H9 (cell line): ENCODE measurements around the gene PHGDH. TPM values are rescaled to one million over a fixed set of nuclear protein-coding genes. Genes with fewer than 3 reads are reported as not detected.

ENCODE experiments used
- DNase-seq: peaks from one replicate; pipeline ENCODE4 v3.0.0-alpha.2; 2017
- H2AFZ ChIP-seq: one replicate; pipeline ENCODE4 v1.6.1; 2013; ENCODE audit warnings: mild to moderate bottlenecking, low read length, control low read depth, moderate library complexity
- H2AK5ac ChIP-seq: 2 replicates; pipeline ENCODE4 v1.6.1; 2013; ENCODE audit warnings: low read length, control low read depth, mixed read lengths; ENCODE audit not compliant: insufficient read length
- H2BK120ac ChIP-seq: one replicate; pipeline ENCODE4 v1.6.1; 2013; ENCODE audit warnings: low read depth, mild to moderate bottlenecking, low read length, control low read depth, inconsistent platforms; ENCODE audit not compliant: poor library complexity, severe bottlenecking
- H2BK12ac ChIP-seq: 2 replicates; pipeline ENCODE4 v1.6.1; 2013; ENCODE audit warnings: low read length, control low read depth, mixed read lengths, low read depth; ENCODE audit not compliant: insufficient read length
- H2BK15ac ChIP-seq: 2 replicates; pipeline ENCODE4 v1.6.1; 2013; ENCODE audit warnings: low read depth, low read length, control low read depth
- H2BK20ac ChIP-seq: one replicate; pipeline ENCODE4 v1.6.1; 2013; ENCODE audit warnings: low read depth, mild to moderate bottlenecking, low read length, control low read depth, inconsistent platforms; ENCODE audit not compliant: poor library complexity, severe bottlenecking
- H2BK5ac ChIP-seq: 2 replicates; pipeline ENCODE4 v1.6.1; 2013; ENCODE audit warnings: low read length, control low read depth, mixed read lengths; ENCODE audit not compliant: insufficient read length
- H3K14ac ChIP-seq: 2 replicates; pipeline ENCODE4 v1.6.1; 2013; ENCODE audit warnings: low read length, control low read depth; ENCODE audit not compliant: insufficient read depth
- H3K18ac ChIP-seq: 2 replicates; pipeline ENCODE4 v1.6.1; 2013; ENCODE audit warnings: low read depth, mild to moderate bottlenecking, mixed read lengths, low read length, control low read depth; ENCODE audit not compliant: insufficient read length
- H3K23ac ChIP-seq: 2 replicates; pipeline ENCODE4 v1.6.1; 2013; ENCODE audit warnings: low read length, control low read depth, mixed read lengths, low read depth; ENCODE audit not compliant: insufficient read length
- H3K23me2 ChIP-seq: 2 replicates; pipeline ENCODE4 v1.6.1; 2013; ENCODE audit warnings: low read depth, mild to moderate bottlenecking, mixed read lengths, low read length, control low read depth; ENCODE audit not compliant: insufficient read length, poor library complexity, severe bottlenecking
- H3K27ac ChIP-seq: 2 replicates; pipeline ENCODE4 v1.5.1; 2013; ENCODE audit warnings: low read length, control low read depth, mixed read lengths, low read depth; ENCODE audit not compliant: insufficient read length
- H3K27me3 ChIP-seq: 2 replicates; pipeline ENCODE4 v1.6.1; 2013; ENCODE audit warnings: low read length, control low read depth, inconsistent platforms; ENCODE audit not compliant: insufficient read depth
- H3K4ac ChIP-seq: 2 replicates; pipeline ENCODE4 v1.6.1; 2013; ENCODE audit warnings: low read depth, mild to moderate bottlenecking, control low read depth, inconsistent platforms, low read length, moderate library complexity
- H3K4me1 ChIP-seq: 2 replicates; pipeline ENCODE4 v1.6.1; 2013; ENCODE audit warnings: low read length, control low read depth, inconsistent platforms; ENCODE audit not compliant: insufficient read depth
- H3K4me2 ChIP-seq: 2 replicates; pipeline ENCODE4 v1.6.1; 2013; ENCODE audit warnings: low read length, control low read depth, mixed read lengths; ENCODE audit not compliant: insufficient read length, insufficient read depth
- H3K56ac ChIP-seq: 2 replicates; pipeline ENCODE4 v1.6.1; 2013; ENCODE audit warnings: low read depth, mild to moderate bottlenecking, mixed read lengths, low read length, control low read depth; ENCODE audit not compliant: insufficient read length
- H3K79me1 ChIP-seq: 2 replicates; pipeline ENCODE4 v1.6.1; 2013; ENCODE audit warnings: low read depth, mild to moderate bottlenecking, moderate library complexity, low read length, control low read depth, inconsistent platforms; ENCODE audit not compliant: insufficient read depth, poor library complexity, severe bottlenecking
- H3K79me2 ChIP-seq: 2 replicates; pipeline ENCODE4 v1.6.1; 2013; ENCODE audit warnings: low read length, control low read depth, inconsistent platforms; ENCODE audit not compliant: insufficient read depth
- H3K9ac ChIP-seq: 2 replicates; pipeline ENCODE4 v1.6.1; 2013; ENCODE audit warnings: low read length, control low read depth, mixed read lengths; ENCODE audit not compliant: insufficient read length; ENCODE audit errors: extremely low read depth
- H3K9me3 ChIP-seq: one replicate; pipeline ENCODE4 v1.6.1; 2013; ENCODE audit warnings: low read depth, low read length, inconsistent platforms; ENCODE audit not compliant: control insufficient read depth
- H3T11ph ChIP-seq: one replicate; pipeline ENCODE4 v1.6.1; 2013; ENCODE audit warnings: mild to moderate bottlenecking, low read length, control low read depth, inconsistent platforms
- H4K20me1 ChIP-seq: one replicate; pipeline ENCODE4 v1.6.1; 2013; ENCODE audit not compliant: control insufficient read depth, insufficient read length, insufficient read depth
- H4K5ac ChIP-seq: 2 replicates; pipeline ENCODE4 v1.6.1; 2013; ENCODE audit warnings: low read depth, mild to moderate bottlenecking, mixed read lengths, low read length, control low read depth; ENCODE audit not compliant: insufficient read length
- H4K8ac ChIP-seq: replicated peaks from 2 replicates; pipeline ENCODE4 v1.6.1; 2013; ENCODE audit warnings: low read length, control low read depth, mixed read lengths, low read depth; ENCODE audit not compliant: insufficient read length
- H4K91ac ChIP-seq: 2 replicates; pipeline ENCODE4 v1.6.1; 2013; ENCODE audit warnings: low read depth, mild to moderate bottlenecking, moderate library complexity, mixed read lengths, low read length, control low read depth; ENCODE audit not compliant: insufficient read length
- H3K27ac Mint-ChIP-seq, 3 experiments: 2 replicates in 2 of 3; 3 replicates in 1 of 3; pipeline ENCODE4 v1.8.0; 2020 to 2021; ENCODE audit warnings: mixed read lengths in 3 of 3, mild to moderate bottlenecking in 1 of 3, moderate library complexity in 1 of 3
- H3K27me3 Mint-ChIP-seq: 2 replicates; pipeline ENCODE4 v1.8.0; 2021; ENCODE audit warnings: low read depth, mild to moderate bottlenecking, moderate library complexity, mixed read lengths
- H3K36me3 Mint-ChIP-seq, 3 experiments: 2 replicates in 2 of 3; 3 replicates in 1 of 3; pipeline ENCODE4 v1.8.0; 2020 to 2021; ENCODE audit warnings: low read depth in 3 of 3, mixed read lengths in 3 of 3; ENCODE audit not compliant: insufficient read depth in 1 of 3
- H3K4me1 Mint-ChIP-seq, 2 experiments: 2 replicates each; pipeline ENCODE4 v1.8.0; 2020; ENCODE audit warnings: mixed read lengths in 2 of 2
- H3K4me3 Mint-ChIP-seq, 2 experiments: 2 replicates in 1 of 2; 3 replicates in 1 of 2; pipeline ENCODE4 v1.8.0; 2020 to 2021; ENCODE audit warnings: mild to moderate bottlenecking in 2 of 2, mixed read lengths in 2 of 2, moderate library complexity in 1 of 2
- H3K9me3 Mint-ChIP-seq, 2 experiments: 2 replicates in 1 of 2; 3 replicates in 1 of 2; pipeline ENCODE4 v1.8.0; 2020; ENCODE audit warnings: mild to moderate bottlenecking in 2 of 2, mixed read lengths in 2 of 2, moderate library complexity in 1 of 2
- CTCF ChIP-seq: fragments of 200-600 bp; sonication (generic); conservative IDR thresholded peaks from 3 replicates; pipeline ENCODE4 v1.8.0; 2021; ENCODE audit warnings: antibody characterized with exemption, mild to moderate bottlenecking
- WGBS: extraction: QIAGEN DNeasy Blood & Tissue Kit; methylation state at CpG from one replicate; pipeline ENCODE4 v1.1.7; 2013; ENCODE audit warnings: missing lambda C conversion rate, low lambda C conversion rate, mixed read lengths; ENCODE audit not compliant: insufficient read length; ENCODE audit errors: extremely low coverage; 5-methylcytosine and 5-hydroxymethylcytosine counted together
- total RNA-seq: library from RNA; stranded (reverse); gene quantifications from 2 replicates; pipeline ENCODE4 v1.2.1, GENCODE V29; 2021

Gene PHGDH
- total RNA-seq, 1 experiment from 2014 or later = 458 TPM

GRCh38 chr1:119713749-119714456, 2.2 kb downstream of the PHGDH start:
- peak overlapping the region; percentile 98 to 100 for H3K4me3 Mint-ChIP-seq
- H3K14ac ChIP-seq = no peak overlapping the region
- H4K8ac ChIP-seq = no peak overlapping the region
- H4K5ac ChIP-seq = no peak overlapping the region
- H3K23ac ChIP-seq = no peak overlapping the region
- H3K23me2 ChIP-seq = peaks cover 14% of the 10 kb centered on the region
- no peaks in the 10 kb centered on the region for H3K9me3 ChIP-seq
- peak overlapping the region; percentile 95 for H3K4me2 ChIP-seq
- peaks cover under 1% of the 10 kb centered on the region for H3K79me1 ChIP-seq
- H2BK15ac ChIP-seq = no peak overlapping the region
- peaks cover 48% of the 10 kb centered on the region for H3K79me2 ChIP-seq
- peaks cover 46 to 62% of the 10 kb centered on the region in 2 experiments for H3K4me1 Mint-ChIP-seq
- H2BK120ac ChIP-seq = no peak overlapping the region
- H4K91ac ChIP-seq = no peak overlapping the region
- no peak overlapping the region for H2BK12ac ChIP-seq
- H3K27ac Mint-ChIP-seq = peak overlapping the region; percentile 98 to 99 (median 98)
- peaks cover 0 to 6% of the 10 kb centered on the region in 2 experiments; a peak in 3 of 5 replicates for H3K9me3 Mint-ChIP-seq
- no peaks in the 10 kb centered on the region for H3K27me3 ChIP-seq
- no peak overlapping the region for H2BK5ac ChIP-seq
- no peak overlapping the region for H2AK5ac ChIP-seq
- TF ChIP-seq CTCF = no peak
- no peak overlapping the region for H2BK20ac ChIP-seq
- no peak overlapping the region for H3K4ac ChIP-seq
- peaks cover 2% of the 10 kb centered on the region for H4K20me1 ChIP-seq
- WGBS = no CpG with 5 or more reads among the region's 6 CpGs
- H3K9ac ChIP-seq = peak overlapping the region; percentile 93
- H3K27ac ChIP-seq = no peak overlapping the region
- DNase-seq = peak; percentile 70
- H3K56ac ChIP-seq = no peak overlapping the region
- peaks cover 29 to 34% (median 29%) of the 10 kb centered on the region in 3 experiments for H3K36me3 Mint-ChIP-seq
- no peak overlapping the region for H2AFZ ChIP-seq
- H3K27me3 Mint-ChIP-seq = no peaks in the 10 kb centered on the region; the same call in 1 of the 2 replicates
- H3T11ph ChIP-seq = no peak overlapping the region
- H3K4me1 ChIP-seq = peaks cover 25% of the 10 kb centered on the region
- H3K18ac ChIP-seq = no peak overlapping the region
